C1 segment of cervical spinal cord (tissue), 14 donors: ENCODE results near the gene PDZRN4.

Experiments used
- DNase-seq, 14 donors: peaks; one replicate each; lab custom pipeline; 2025; lab: John Stamatoyannopoulos, UW

The PDZRN4 gene

GRCh38 chr12:41356181-41356580, 168.1 kb downstream of the PDZRN4 start:
- DNase-seq, result no peak

GRCh38 chr12:41361738-41362137, 173.6 kb downstream of the PDZRN4 start:
- no peak for DNase-seq

- no peak for DNase-seq
These were observed 174.4 kb downstream of the PDZRN4 start for GRCh38 chr12:41362510-41362909.

- DNase-seq, result no peak
These were observed 174.8 kb downstream of the PDZRN4 start for GRCh38 chr12:41362931-41363330.

- DNase-seq, result no peak
These were observed 176.1 kb downstream of the PDZRN4 start for GRCh38 chr12:41364211-41364610.

GRCh38 chr12:41365653-41366171, 177.6 kb downstream of the PDZRN4 start:
- DNase-seq, result no peak

GRCh38 chr12:41367726-41368405, 179.7 kb downstream of the PDZRN4 start:
- DNase-seq, result no peak

- no peak for DNase-seq
These were observed 192.8 kb downstream of the PDZRN4 start for GRCh38 chr12:41380878-41381277.

- DNase-seq, result no peak
These were observed 214.7 kb downstream of the PDZRN4 start for GRCh38 chr12:41402801-41403200.

GRCh38 chr12:41407232-41407799, 219.2 kb downstream of the PDZRN4 start:
- peak in 3 of 14 donors; percentile 2 to 28 (median 3) for DNase-seq

GRCh38 chr12:41409628-41410027, 221.5 kb downstream of the PDZRN4 start:
- DNase-seq, result no peak

GRCh38 chr12:41418586-41418985, 230.5 kb downstream of the PDZRN4 start:
- no peak for DNase-seq

- DNase-seq, result no peak
These were observed 231.2 kb downstream of the PDZRN4 start for GRCh38 chr12:41419131-41419893.

GRCh38 chr12:41424651-41425050, 236.5 kb downstream of the PDZRN4 start:
- no peak for DNase-seq

GRCh38 chr12:41433460-41433859, 245.3 kb downstream of the PDZRN4 start:
- DNase-seq, result no peak

GRCh38 chr12:41436076-41436475, 248.0 kb downstream of the PDZRN4 start:
- no peak for DNase-seq

- peak in 6 of 14 donors; percentile 1 to 44 (median 5) for DNase-seq
These were observed 249.4 kb downstream of the PDZRN4 start for GRCh38 chr12:41437563-41437962.

- no peak for DNase-seq
These were observed 250.9 kb downstream of the PDZRN4 start for GRCh38 chr12:41438854-41439541.

GRCh38 chr12:41439801-41440200, 251.7 kb downstream of the PDZRN4 start:
- no peak for DNase-seq

- no peak for DNase-seq
These were observed 253.1 kb downstream of the PDZRN4 start for GRCh38 chr12:41441180-41441579.

- no peak for DNase-seq
These were observed 254.8 kb downstream of the PDZRN4 start for GRCh38 chr12:41442896-41443295.

GRCh38 chr12:41443690-41444089, 255.6 kb downstream of the PDZRN4 start:
- no peak for DNase-seq
